ENCODE data around the gene TSPAN7.

TSPAN7 gene, protein sequence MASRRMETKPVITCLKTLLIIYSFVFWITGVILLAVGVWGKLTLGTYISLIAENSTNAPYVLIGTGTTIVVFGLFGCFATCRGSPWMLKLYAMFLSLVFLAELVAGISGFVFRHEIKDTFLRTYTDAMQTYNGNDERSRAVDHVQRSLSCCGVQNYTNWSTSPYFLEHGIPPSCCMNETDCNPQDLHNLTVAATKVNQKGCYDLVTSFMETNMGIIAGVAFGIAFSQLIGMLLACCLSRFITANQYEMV

DNA sequence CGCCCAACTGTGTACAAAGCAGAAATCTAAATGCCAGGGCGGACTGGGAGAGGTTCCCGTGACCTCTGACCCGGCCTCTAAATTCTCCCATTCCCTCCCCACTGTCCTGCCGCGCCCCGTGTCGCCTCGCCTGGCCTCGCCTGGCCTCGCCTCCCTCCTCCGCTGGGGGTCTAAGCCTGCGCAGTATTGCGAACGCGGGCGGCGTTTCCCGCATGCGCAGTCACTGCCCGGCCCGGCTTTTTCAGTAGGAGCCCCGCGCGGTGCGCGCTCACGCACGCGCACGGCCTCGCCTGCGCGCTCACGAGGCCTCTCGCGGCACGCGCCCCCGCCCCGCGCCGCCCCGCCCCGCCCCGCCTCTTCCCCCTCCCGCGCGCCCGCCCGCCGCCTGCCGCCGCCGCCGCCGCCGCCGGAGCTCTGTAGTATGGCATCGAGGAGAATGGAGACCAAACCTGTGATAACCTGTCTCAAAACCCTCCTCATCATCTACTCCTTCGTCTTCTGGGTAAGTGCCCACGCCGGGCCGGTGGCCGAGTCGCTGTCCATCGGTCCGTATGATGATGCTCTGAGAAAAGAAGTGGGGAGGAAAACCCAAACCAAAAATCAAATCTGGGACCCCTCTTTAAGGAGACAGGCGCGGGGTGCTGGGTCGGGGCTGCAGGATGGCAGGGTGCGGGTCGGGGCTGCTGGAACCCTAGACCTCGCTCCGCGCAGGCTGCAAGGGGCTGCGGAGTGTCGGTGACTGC is at the start of gene TSPAN7:
TSS of gene TSPAN7 (plus strand) at position 417 of the 743 bp plus-strand sequence. CDS start at position 422, 5 bp downstream.
- no peak for FAIRE-seq

DNA sequence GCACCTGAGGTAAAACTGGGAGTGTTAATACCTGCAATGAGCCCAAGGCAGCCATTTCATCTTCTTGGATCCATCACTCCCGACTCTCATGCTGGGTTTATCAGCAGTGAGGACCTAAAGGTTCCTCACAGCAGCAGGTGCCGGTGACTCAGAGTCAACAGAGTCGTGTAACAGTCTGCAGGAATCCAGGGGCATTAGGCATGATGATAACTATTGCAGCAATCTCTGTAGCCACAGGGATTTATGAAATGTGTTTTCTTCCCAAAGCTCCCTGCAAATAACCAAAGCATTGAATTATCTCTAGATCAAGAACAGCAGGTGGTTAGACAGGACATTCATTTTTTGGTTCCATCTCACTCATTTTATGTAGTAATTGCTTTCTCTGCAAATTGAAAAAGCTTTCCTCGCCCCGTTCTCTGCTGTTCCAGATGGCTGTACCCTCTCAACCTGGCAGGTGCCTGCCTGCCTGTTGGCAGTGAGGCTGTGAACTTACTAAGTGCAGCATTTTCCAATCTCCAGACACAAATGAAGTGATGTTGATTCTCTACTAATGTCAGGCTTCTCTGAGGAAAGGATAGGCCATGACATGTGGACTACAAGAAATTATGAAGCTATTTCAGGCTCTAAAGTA is 48.1 kb upstream of the TSPAN7 start:
- no peak for FAIRE-seq

DNA sequence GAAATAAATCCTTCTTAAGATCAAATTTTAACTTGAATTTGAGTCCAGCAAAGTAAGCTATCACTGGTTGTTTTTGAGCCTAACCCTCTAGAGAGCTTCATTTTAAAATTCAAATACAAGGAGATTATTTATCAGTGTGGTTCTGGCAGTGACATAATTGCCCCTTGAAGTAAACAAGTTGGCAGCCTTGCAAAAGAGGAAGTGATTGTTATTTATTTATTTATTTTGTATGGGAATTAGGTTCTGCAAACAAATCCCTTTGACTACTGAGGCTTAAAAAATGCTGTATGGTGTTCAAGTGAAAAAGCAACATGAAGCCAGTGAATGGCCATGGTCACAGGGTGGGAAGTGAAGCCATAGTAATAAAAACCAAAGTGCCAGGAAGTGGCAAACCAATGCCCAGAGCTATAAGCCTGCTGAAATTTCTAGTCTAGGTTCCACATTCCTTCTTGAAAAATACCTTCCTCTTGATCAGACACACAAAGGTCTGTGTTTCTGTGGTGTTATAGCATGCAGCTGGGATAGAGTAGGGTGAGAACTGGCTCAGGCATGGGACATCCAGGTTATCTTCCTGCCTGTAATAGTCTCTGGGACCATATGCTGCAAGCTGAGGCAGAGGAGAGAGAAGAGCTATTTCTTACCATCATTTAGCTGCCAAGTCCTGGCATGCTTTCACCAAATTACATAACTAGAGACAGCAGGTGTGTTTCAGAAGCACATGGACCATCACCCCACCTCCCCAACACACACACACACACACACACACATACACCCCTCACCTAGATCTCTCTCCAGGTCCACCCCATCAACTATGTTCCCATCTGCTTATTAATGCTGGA is 47.1 kb upstream of the TSPAN7 start:
- FAIRE-seq: peak; percentile 92

DNA sequence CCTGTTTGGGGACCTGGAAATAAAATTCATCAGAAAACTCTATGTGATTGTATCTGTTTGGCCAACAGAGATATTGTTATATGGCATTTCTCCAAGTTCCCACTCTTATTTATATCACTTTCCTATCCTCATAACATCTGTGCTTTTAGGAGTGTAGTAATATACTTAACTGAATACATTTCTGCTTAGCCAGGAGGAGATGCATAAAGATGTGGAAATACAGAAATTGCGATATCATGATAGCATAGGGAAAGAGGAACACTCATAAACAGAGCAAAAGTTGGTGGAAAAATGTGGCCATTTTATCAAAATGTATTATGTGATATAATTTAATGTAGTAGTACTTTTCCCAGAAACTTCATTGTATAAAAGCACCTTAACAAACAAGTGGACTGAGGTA is 46.1 kb upstream of the TSPAN7 start:
- FAIRE-seq: no peak

DNA sequence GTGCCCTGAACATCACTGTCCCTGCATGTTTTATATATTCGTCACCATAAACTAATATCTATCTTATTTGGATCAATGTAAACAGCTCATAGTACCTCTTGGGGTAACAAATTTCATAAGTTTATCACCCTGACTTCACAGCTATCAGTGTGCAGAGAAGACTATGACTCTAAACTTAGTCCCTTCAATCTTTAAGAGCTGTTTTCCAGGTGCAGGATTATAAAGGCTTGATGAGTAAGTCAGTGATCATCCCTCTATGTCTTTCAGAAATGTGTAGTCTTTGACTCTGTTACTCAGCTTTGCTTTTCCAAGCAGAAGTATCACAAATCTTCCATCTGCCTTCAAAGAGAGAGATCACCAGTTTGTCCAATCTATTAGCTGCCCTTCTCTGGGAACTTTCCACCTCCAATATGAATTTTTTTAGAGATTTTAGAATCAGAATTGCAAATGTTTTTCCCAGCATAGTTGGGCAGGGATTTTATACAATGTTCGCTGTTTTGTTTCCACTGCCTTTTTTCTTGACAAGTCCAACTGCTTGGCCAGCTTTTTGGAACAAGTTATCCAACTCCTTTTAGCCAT is 45.1 kb upstream of the TSPAN7 start:
- no peak for FAIRE-seq

DNA sequence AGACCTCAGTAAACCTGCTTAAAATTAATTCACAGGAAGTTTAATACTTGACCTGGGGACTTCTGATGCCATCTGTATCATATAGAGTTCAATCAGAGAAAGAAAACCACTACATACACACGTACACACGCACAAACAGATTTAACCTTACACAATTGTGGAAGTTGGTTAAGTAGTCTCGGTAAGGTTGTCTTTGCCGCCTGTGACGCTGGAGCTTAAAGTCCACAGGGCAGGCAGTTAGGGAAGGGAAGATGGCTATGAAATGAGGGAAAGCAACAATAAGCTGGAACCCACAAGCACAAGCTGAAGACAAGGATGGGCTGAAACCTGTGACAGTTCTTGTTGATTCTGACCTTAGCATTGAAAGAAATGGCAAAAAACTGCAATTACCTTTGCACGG is 41.7 kb upstream of the TSPAN7 start:
- FAIRE-seq: no peak

DNA sequence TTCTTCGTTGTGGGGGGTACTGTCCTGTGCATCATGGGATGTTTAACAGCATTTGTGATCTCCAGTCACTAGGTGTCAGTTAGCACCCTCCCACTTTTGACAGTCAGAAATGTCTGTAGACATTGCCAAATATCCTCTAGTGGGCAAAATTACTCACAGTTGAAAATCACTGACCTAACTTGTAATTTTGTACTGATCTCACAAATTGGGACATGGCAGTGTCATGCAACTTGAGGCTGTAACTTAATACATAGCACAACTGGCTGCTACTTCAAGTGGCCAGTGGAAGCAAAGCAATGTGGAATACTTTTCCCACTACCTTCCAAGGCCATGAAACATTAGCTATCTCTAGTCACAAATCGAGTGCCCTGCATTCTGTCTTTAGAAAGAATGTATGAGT is 23.2 kb upstream of the TSPAN7 start:
- no peak for FAIRE-seq

DNA sequence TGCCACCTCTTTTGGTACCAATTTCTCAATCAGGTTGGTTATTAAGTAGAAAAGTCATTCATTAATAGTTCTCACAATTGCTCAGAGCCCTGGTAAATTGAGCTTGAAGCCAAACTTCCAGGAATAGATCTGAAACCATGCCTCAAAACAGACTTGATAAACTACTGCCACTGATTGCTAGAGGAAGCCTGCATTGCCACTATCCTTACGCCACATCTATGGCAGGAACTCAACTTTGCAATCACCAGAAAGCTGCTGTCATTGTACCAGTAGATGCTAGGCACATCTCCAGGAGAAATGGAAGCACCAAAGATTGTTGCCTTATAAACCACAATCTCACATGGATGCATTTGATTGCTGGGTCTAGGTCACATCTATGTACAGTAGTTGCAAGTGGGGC is 21.6 kb upstream of the TSPAN7 start:
- no peak for FAIRE-seq

DNA sequence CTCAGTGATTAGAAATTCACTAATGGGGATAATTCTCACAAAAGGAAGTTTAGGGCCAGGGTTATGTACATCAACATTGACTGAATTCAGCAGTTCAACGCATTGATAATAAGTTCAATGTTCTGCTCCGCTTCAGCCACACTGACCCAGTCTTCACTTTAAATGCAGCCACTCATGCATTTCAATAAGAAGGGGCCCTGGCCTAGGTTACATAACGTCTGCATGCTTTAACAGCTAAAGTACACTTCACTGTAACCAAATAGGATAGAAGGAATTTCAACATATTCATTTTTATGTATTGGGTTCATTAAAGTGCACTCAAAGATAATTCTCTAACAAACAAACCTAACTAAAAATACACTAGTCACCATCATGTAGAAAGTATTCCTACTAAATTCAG is 12.8 kb upstream of the TSPAN7 start:
- no peak for FAIRE-seq

DNA sequence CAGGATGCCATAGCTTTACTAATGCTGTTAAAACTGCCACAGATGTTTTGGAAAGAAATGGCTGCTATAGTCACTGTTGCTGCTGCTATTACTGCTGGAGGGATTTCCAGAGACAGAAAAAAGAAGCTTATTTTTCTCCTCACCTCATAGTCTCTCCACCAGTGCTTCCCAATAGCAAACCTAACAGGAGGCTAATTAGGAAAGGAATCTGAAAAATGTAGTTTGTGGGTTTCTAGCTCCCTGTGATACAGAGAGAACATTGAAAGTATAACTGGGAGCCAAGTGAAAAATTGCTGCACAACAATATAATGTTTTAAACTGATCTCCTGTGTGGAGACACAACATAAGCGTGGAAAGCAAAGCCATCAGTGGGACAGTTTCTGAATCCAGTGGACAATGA is 8.6 kb upstream of the TSPAN7 start:
- FAIRE-seq: no peak

DNA sequence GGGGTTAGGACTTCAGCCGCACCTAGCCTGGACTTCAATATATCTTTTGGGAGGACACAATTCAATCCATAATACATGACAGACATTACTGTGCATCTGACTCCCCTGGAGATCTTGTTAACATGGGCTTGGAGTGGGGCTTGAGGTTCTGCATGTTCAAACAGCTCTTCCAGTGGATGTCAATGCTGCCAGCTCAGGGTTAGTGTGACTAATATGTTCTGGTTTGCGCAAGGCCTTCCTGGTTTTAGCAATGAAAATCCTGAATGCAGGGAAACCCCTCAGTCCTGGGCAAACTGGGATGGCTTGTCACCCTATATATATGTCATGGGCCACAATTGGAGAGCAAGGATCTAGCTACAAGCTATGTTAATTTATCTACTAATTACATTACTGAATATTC is 2.7 kb upstream of the TSPAN7 start:
- no peak for FAIRE-seq

DNA sequence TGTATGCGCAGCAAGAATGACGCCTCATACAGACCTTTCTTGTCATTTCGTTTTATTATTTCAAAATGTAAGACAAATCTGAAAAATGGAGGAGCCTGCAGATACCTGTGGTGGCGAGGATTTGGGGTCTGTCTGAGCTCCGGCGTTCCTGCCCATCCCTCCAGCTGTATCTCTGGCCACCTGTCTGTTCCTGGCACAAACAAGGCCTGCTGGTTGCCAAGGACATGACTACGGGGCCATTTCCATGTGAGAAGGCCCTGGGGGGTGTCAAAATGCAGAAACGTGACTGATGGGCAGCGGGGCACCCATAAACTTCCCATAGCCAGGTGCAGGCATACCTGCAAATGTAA is 591 bp upstream of the TSPAN7 start:
- no peak for FAIRE-seq

DNA sequence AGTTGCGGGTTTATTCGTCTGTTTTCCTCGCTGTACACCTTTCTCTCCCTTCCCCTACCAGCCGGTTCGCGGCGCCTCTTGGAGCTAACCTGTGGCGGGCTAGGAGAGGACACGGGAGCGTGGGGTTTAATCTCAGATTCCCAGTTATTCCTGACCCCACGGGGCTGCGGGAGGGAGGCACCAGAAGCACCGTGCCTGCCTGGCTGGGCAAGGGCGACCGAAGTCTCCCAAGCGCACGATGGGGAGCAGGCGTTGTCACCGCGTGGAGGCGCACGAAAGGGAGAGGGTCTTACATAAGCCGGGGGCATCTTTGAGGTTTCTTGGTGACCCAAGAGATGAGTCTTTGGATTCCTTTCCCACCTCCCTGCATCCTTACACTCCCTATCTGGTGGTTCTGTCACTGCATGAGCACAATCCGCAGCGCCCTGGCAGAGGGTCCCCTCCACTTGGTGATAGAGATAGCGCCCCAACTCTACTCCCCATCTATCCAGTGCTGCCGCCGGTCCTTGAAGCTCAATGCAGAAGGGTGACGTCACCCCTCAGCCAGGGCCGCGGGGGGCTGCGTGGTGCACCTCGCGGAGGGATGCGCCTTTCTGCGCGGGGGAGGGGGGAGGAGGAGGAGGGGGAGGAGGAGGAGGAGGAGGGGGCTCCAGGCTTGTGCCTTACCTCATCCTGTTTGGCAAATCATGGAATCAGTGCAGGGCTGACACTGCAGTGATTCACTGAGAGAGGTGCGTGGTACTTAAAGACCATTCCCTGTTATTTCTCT is 793 bp downstream of the TSPAN7 start:
- FAIRE-seq: no peak

DNA sequence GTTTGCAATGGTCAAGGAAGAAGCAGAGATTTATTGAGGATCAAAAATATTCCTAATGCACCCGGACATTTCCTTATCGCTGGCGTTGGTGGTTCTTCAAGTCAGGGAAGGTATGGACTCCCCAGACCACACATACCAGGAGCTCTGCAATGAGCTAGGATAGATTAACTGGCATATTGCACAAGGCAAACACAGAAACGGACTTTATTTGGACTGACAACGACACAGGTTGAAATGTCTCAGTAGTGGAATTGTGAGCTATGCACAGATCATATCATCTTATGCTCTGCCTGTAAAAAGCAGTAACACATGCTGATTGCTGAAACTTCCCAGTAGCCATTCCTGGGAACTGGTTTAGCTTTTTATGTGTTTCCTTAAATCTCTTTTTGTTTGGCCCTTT is 1.7 kb downstream of the TSPAN7 start:
- FAIRE-seq: peak; percentile 85

DNA sequence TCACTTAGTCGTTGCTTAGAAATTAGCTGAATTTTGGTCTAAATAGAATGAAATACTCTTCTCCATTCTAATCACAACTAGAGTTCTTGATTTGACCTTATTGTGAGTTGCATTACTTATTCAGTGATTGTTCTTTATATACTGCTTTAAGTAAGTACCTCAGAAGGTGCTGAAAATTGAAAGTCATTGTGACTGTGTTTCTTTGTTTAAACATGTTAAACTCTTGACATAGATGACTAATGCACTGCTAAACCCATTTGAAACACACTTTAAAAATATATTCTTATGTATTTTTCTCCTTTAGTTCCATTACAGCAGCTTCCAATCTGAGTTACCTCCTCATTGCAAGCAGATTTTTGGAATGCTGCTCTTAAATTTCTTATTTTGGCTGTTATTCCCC is 9.1 kb downstream of the TSPAN7 start:
- FAIRE-seq: no peak

DNA sequence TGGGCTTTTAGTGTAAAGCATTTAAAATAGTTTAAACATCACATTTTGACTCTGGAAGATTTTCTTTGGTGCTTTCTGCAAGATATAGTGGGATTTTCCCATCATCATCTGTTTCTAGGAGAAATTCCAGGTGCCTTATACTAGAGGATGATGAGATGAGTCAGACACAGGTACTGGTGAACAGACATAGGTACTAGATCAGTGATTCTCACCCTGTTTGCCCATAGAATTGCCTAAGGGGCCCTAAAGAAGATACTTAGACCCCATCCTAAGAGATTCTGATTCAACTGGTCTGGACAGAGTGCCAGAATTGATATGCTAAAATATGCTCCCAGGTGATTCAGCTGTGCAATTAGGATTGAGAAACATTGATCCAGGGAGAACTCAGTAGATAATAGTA is 9.7 kb downstream of the TSPAN7 start:
- FAIRE-seq: no peak

DNA sequence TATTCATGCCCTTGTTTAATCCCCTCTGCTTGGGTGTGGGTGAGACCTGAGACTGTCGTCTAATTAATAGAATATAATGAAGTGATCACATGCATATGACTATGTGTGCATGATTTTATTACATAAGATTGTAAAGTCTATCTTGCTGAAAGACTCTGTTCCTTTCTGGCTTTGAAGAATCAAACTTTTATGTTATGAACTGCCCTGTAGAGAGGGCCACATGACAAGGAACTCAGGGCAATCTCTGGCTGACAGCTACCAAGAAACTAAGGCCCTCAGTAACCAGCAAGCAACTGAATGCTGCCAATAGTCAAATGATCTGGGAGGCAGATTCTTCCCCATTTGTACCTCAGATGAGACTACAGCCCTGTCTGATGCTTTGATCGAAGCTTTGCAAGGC is 13.5 kb downstream of the TSPAN7 start:
- no peak for FAIRE-seq

DNA sequence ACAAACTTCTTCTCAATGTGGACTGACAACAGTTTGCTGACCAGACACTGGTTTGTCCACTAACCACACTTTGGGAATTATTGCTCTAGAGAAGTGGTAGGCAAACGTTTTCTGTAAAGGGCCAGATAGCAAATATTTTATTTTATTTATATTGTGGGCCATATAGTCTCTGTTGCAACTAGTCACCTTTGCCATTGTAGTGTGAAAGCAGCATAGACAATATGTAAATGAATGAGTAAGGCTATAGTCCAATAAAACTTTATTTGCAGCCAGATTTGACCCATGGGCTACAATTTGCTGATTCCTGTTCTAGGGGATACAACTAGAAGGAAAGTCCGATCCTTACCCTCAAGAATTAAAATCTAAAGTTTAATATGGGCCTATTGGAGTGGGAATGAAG is 14.5 kb downstream of the TSPAN7 start:
- FAIRE-seq: no peak

DNA sequence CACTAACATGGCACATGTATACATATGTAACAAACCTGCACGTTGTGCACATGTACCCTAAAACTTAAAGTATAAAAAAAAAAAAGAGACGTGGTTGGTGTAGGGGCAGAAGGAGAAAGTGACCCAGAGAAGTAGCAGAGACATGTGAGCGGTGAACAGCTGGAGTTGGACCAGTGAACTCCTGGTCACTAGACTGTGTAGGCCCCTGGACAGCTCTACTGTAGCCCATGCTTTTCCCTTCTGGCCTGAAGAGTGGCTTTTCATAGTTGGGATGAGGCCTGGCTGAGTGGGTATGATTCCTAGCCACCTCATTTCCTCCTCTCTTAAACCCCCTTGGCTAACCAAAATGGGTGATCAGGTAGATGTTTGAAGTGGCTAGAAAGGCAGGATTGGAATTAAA is 16.4 kb downstream of the TSPAN7 start:
- no peak for FAIRE-seq

DNA sequence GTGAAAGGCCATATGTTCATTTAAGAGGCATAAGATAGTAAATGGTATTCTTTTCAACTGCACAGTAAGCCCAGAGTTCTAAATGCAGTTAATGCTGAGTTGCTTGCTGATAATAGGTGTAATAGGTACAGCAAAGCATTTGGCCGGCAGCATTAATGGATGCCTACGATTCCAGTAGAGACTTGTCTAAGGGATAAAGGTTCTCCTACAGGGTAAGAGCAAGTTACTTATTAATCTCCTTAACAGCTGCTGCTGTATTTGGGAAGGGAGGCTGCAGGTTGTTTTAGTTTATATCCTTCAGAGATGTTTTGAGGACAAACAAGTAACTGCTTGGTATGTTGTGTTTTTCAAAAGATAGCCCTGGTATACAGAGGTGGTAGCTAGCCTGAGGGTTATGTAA is 16.8 kb downstream of the TSPAN7 start:
- FAIRE-seq: peak; percentile 36

DNA sequence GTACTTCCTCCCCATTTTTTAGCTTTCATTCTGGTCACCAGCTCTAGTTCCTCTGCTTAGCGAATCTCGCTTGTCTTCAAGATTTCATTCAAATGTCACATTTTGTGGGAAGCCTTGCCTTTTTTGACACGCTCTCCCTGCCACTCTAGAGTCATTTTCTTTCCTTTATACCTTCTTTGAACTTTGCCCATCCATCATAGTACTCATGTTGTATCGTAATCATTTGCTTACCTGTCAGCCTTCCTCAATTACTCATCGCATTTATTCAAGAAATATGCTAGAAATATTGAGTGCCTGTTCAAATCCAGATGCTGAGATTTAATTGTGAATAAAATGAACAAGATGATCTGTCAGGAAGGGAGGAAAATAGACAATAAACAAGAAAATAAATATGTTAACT is 21.8 kb downstream of the TSPAN7 start:
- FAIRE-seq: no peak

DNA sequence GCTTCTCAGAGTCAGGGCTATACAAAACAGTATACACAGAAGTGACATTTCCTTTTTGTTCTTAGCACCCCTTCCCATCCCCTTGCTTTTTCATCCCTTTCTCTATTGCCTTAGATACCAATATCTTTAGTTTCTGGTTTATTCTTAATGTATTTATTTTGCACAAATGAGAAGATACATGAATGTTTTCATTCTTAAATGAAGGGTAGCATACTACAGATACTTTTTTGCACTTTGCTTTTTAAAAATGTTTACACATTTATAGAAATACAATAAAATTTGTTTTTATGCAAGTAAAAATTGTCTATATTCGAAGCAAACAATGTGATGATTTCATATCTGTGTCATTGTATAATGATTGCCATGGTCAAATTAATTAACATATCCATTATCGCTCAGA is 33.1 kb downstream of the TSPAN7 start:
- peak; percentile 5 for FAIRE-seq
